Ascending aorta (tissue), 2 donors: ENCODE results near the gene APBB3. TPM values are rescaled to one million over a fixed set of nuclear protein-coding genes. Genes with fewer than 3 reads are reported as not detected.

Experiments used
- DNase-seq, 2 donors: peaks; one replicate each; pipeline ENCODE4 v3.0.0-alpha.2; 2019; ENCODE audit warnings: low spot score in 2 of 2
- H3K27ac ChIP-seq, 2 donors: fragments of 200-600 bp; sonication (generic); one replicate each; pipeline ENCODE4 v1.5.1; 2016 to 2017; ENCODE audit warnings: mild to moderate bottlenecking in 1 of 2
- H3K27me3 ChIP-seq: fragments of 200-600 bp; sonication (generic); one replicate; pipeline ENCODE4 v1.5.1; 2017
- H3K36me3 ChIP-seq, 2 donors: fragments of 200-600 bp; sonication (generic); one replicate each; pipeline ENCODE4 v1.5.1; 2016
- H3K4me1 ChIP-seq, 2 donors: fragments of 200-600 bp; sonication (generic); one replicate each; pipeline ENCODE4 v1.5.1; 2016 to 2017; ENCODE audit warnings: mild to moderate bottlenecking in 1 of 2
- H3K4me3 ChIP-seq, 2 donors: fragments of 200-600 bp; sonication (generic); one replicate each; pipeline ENCODE4 v1.5.1; 2016 to 2017; ENCODE audit warnings: mild to moderate bottlenecking in 1 of 2
- H3K9me3 ChIP-seq, 2 donors: fragments of 200-600 bp; sonication (generic); one replicate each; pipeline ENCODE4 v1.5.1; 2016
- intact Hi-C: fragments of 100-400 bp; cut with DNase I; formaldehyde crosslinking; loops from one replicate; pipeline ENCODE4 v1.15.1; 2023
- total RNA-seq: library from RNA; depleted of rRNA; stranded (reverse); fragments of >200 nt; gene quantifications from one replicate; pipeline ENCODE4 v1.1.0, GENCODE V29; 2016
- TF ChIP-seq, protein P1 (sequence below), 3 experiments: fragments of 200-600 bp in 2 of 3; fragments of 450-650 bp in 1 of 3; sonication (generic) in 2 of 3; IDR thresholded peaks; one replicate each; pipeline ENCODE4 v1.5.1; 2016 to 2019; ENCODE audit warnings: antibody characterized with exemption in 3 of 3, mild to moderate bottlenecking in 1 of 3, moderate library complexity in 1 of 3

Gene APBB3
- total RNA-seq, 1 donor from 2014 or later: 47.3 TPM

DNA sequence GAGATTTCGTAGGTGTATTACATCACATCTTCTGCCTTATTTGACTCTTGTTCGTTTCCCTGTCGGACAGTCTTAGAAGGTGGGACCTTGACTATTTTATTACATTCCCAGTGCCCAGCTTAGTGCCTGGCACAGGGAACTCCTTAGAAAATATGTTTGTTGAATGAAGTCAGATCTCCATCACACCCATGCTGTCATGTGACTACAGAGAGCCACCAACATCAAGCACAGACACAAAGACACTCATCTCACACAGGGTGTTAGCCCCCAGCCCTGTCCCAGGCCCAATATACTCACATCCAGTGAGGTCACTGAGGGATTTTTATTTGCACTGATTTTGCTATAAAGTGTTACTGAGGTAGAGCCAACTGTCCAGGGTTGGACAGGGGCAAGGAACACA lies 6.4 kb downstream of the APBB3 start:
- no peak for DNase-seq
- no peak overlapping the region for H3K4me3 ChIP-seq
- intact Hi-C loops: loop anchor here (1.0 to 5.0 kb wide), 3 partner anchors 11 to 381 kb away; partner anchors contain the start of genes CYSTM1 and EIF4EBP3
- no peaks in the 10 kb centered on the region for H3K27me3 ChIP-seq
- peak overlapping the region; percentile 82 to 88 for H3K27ac ChIP-seq
- no peaks in the 10 kb centered on the region for H3K9me3 ChIP-seq
- peaks cover 5 to 20% of the 10 kb centered on the region in 2 donors for H3K4me1 ChIP-seq
- H3K36me3 ChIP-seq: peaks cover 7 to 19% of the 10 kb centered on the region in 2 donors
- TF ChIP-seq, protein P1, sequence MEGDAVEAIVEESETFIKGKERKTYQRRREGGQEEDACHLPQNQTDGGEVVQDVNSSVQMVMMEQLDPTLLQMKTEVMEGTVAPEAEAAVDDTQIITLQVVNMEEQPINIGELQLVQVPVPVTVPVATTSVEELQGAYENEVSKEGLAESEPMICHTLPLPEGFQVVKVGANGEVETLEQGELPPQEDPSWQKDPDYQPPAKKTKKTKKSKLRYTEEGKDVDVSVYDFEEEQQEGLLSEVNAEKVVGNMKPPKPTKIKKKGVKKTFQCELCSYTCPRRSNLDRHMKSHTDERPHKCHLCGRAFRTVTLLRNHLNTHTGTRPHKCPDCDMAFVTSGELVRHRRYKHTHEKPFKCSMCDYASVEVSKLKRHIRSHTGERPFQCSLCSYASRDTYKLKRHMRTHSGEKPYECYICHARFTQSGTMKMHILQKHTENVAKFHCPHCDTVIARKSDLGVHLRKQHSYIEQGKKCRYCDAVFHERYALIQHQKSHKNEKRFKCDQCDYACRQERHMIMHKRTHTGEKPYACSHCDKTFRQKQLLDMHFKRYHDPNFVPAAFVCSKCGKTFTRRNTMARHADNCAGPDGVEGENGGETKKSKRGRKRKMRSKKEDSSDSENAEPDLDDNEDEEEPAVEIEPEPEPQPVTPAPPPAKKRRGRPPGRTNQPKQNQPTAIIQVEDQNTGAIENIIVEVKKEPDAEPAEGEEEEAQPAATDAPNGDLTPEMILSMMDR (IDR thresholded peaks at IDR 0.05): no peak

DNA sequence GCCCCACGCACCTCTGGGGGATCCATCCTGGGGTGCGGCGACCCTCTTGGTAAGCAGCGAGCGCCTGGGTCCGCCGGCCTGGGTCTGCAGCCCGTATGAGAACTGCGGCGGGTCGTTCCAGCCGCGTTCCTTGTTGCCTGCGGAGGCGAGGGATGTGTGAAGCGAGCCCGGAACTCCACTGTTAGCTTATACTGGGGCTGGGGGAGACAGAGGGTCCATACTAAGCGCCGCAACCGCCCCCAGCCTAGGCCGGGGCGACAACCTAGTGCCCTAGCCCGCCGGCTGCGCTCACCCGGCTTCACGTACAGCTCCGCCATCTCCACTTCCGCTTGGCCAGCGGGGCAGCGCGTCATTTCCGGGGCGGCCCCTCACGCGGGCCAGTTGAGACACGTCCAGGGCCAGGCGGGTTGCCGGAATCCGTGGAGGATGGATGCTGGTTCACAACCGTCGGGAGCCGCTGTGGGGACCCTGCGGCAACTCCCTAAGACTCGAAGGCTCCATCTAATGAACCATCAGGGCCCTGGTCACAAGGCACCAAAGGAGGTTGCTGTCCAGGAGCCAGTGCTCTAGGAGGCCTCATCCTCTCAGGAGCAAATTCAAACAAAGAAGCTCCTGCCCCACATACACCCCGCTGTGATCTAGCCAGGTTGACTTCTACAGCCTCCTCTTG lies 7.1 kb downstream of the APBB3 start, which contains the start of gene SRA1:
Gene SRA1 (minus strand): TSS at position 338 of the 670 bp plus-strand sequence. CDS start 21 bp downstream, at position 317.
- intact Hi-C loops: loop anchor here (1.0 to 5.0 kb wide), 3 partner anchors 10 to 380 kb away; partner anchors contain the start of genes CYSTM1 and EIF4EBP3
- Histone ChIP-seq H3K9me3 (no peaks in the 10 kb centered on the region), H3K36me3 (peaks cover 7 to 19% of the 10 kb centered on the region in 2 donors), H3K27ac (peak within 1 kb of the TSS; percentile 82 to 88), H3K27me3 (no peaks in the 10 kb centered on the region), H3K4me3 (peak within 1 kb of the TSS; percentile 68 to 74), H3K4me1 (peaks cover 0 to 18% of the 10 kb centered on the region in 2 donors)
- peak; percentile 79 to 97 for DNase-seq
- TF ChIP-seq, protein P1 (IDR thresholded peaks at IDR 0.05): no peak

DNA sequence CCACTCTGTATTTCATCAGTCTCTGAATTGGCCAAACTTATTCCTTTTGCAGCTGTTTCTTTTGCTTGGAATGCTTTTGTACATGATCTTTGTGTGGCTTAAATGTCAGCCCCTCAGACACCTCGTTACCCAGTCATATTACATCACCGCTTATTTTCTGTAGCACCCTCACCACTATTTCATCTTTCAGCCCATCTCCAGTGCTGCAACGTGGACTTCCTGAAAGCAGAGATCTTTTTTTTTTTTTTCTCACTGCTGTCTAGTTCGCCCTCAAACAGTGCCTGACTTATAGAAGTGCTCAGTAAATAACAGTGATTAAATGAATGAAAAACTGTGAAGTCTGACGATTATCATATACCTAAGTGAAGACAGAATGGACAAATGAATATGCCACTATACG lies 8.0 kb downstream of the APBB3 start:
- H3K9me3 ChIP-seq: no peaks in the 10 kb centered on the region
- no peak for DNase-seq
- peaks cover 9 to 13% of the 10 kb centered on the region in 2 donors for H3K36me3 ChIP-seq
- H3K4me1 ChIP-seq: peaks cover 0 to 18% of the 10 kb centered on the region in 2 donors
- H3K27me3 ChIP-seq: no peaks in the 10 kb centered on the region
- H3K4me3 ChIP-seq: peak overlapping the region; percentile 68 to 74
- TF ChIP-seq, protein P1 (IDR thresholded peaks at IDR 0.05): no peak
- H3K27ac ChIP-seq: peak overlapping the region; percentile 19 to 88
- intact Hi-C loops: loop anchor here (2.0 to 5.0 kb wide), 2 partner anchors 154 to 379 kb away; partner anchors contain the start of gene CYSTM1

DNA sequence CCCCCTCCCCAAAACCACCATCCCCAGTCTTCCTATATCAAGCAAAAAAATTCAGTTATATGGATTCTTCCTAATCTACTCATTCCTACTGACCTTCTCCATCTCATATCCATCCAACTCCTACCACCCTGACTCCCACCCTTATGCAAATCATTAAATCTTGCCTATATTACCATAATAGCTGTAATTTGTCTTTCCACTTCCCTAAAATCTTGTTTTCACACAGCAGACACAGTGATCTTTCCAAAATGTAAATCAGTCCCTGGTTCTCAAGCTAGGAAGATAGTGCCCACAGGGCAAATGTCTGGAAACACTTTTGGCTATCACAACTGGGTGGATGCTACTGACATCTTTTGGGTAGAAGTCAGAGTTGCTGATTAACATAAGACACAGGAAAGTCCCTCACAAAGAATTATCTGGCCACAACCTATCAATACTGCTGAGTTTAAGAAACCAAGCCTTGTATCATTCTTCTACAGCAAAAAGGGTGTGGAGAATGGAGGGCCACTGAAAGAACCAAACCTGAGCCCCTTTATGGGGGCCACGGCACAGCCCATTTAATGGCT lies 8.6 kb downstream of the APBB3 start:
- H3K27me3 ChIP-seq: no peaks in the 10 kb centered on the region
- TF ChIP-seq, protein P1 (IDR thresholded peaks at IDR 0.05): no peak
- H3K9me3 ChIP-seq: no peaks in the 10 kb centered on the region
- DNase-seq: no peak
- peaks cover 10 to 14% of the 10 kb centered on the region in 2 donors for H3K36me3 ChIP-seq
- H3K4me1 ChIP-seq: peaks cover 0 to 18% of the 10 kb centered on the region in 2 donors
- intact Hi-C loops: loop anchor here (2.0 to 5.0 kb wide), 2 partner anchors 153 to 379 kb away; partner anchors contain the start of gene CYSTM1
- H3K4me3 ChIP-seq: peak overlapping the region; percentile 68 to 74
- H3K27ac ChIP-seq: peak overlapping the region in 1 of 2 donors; percentile 19

DNA sequence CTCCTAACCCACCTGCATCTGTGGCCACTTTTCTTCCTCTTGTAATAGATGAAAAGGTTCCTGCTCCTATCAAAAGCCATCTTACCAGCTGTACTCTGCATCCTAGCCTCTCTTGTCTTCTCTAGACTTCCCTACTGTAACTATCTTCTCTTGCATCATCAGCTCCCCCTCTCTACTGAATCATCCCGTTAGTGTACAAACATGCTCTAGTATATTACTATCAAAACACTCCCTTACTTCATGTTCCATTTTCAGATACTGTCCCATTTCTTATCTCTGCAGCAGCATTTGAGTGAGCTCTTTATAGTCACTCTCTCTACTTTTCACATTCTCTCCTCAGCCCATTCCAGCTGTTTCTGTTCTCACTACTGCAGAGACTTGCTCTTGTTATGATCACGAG lies 9.9 kb downstream of the APBB3 start:
- Histone ChIP-seq H3K27ac (no peak overlapping the region), H3K4me3 (no peak overlapping the region), H3K4me1 (peaks cover 3 to 21% of the 10 kb centered on the region in 2 donors), H3K9me3 (no peaks in the 10 kb centered on the region), H3K36me3 (peaks cover 17 to 20% of the 10 kb centered on the region in 2 donors), H3K27me3 (no peaks in the 10 kb centered on the region)
- DNase-seq: no peak
- TF ChIP-seq, protein P1 (IDR thresholded peaks at IDR 0.05): no peak
- intact Hi-C loops: no loop called here
